GM21423 (cell line): ENCODE data around the gene KRTAP10-10.
"Not testable (repeated sequence)": the region's sequence is repeated elsewhere in the genome, so short reads cannot be mapped to it uniquely, and the experiment has no call there.

ENCODE experiments used
- ATAC-seq: cut with Tn5 transposase; IDR thresholded peaks from one replicate; pipeline ENCODE4 v1.9.1; 2021; ENCODE audit warnings: mild to moderate bottlenecking, moderate library complexity; ENCODE audit not compliant: unreplicated experiment

KRTAP10-10 gene

DNA sequence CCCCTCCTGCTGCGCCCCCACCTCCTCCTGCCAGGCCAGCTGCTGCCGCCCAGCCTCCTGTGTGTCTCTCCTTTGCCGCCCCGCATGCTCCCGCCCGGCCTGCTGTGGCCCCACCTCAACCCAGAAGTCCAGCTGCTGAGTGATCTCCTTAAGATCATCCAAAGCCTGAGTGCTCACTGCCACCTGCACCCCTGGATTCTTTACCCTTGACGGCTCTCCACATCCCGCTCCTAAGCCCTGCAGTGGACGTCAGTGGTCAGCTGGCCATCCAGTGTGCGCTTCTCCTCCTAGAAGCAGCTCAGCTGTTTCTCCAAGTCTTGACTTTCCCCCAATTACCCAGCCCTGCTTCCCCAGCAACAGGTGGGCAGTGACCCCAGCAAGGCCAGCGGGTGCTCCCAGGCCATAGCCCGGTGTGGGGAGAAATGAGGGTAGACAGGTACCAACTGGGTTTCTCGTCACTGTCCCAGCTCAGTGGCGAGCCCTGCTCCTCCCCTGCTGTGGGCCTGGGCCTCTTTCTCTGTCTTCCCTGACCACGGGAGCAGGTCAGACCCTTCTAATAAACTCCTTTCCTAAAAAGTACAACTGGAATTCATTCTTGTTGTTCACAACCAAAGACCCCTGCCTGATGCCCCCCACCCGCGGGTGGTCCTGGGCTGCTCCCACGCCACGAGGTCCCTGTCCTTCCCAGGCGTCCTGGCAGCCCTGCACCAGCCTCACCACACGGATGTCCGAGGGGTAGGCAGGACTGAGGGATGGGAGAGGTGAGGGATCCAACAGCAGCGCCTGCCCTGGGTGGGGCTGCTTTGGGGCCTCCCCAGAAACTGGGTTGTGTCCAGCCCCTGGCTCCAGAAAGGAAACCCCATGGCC, 35.3 kb upstream of the KRTAP10-10 start:
- no peak for ATAC-seq

DNA sequence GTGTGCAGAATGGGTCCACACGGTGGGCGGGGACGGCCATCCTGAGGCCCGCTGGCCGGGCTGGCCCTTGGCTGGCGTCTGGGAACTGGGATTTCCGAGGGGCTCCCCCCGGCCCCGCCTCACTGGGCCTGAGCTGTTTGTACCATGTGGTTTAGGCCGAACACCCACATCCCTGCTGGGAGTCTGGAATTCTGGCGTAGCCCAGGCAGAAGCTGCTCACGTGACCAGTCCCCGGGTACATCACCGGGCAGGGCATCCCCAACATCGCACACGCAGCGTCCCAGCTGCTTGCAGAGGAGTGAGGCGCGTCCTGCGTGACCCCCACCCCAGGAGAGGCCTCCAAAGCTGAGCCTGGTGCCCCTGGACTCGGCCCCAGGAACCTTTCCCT, 34.7 kb upstream of the KRTAP10-10 start:
- no peak for ATAC-seq

DNA sequence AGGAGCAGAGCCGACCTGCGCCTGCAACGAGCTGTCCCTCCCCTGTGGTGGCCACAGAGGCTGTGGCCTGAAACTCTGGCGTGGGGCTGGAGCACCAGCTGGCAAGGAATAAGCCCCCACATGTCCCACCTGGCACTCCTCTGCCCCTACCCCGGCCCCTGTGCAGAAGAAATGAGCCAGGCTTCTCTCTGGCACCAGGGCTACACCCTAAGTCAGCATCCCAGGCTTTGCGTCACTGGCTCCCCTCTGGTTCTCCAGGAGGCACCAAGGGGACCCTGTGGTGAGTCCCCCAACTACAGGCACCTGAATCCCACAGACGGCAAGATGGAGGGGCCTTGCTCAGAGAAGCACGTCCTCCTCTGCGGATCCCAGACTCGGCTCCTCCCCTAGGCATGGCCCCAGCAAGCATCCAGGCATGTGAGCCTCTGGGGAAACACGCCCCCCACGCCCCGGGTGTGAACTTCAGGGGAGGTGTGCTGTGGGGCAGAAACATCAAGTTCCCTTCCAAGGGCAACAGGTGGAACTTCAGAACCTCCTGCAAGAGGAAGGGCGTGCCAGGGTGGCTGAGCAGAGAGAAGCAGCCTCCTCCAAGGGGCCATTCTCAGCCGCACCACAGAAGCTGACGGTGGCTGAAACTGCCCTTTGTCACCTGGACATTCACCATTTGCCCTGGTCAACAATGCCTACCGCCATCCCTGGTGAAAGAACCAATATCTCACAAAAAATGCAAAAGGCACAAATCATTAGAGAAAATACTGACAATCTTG, 33.9 kb upstream of the KRTAP10-10 start:
- no peak for ATAC-seq

DNA sequence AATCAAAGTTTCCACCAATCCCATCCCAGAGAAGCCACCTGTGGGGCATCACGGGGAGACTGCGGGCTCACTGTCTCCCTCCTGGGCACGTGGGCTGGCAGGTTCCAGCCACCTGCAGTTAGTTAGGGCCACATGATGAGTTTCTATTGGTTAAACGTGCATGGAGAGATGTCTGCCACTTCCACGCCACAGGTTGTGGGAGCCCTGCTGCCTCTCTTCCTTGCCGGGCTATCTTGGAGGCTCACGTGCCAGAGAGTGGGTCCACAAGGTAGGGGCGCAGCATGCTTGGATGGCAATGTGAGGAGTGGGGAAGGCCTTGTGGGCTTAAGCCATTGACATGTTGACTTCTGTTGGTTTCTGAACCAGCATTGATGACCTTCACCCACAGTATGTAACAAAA, 33.2 kb upstream of the KRTAP10-10 start:
- ATAC-seq: no peak

DNA sequence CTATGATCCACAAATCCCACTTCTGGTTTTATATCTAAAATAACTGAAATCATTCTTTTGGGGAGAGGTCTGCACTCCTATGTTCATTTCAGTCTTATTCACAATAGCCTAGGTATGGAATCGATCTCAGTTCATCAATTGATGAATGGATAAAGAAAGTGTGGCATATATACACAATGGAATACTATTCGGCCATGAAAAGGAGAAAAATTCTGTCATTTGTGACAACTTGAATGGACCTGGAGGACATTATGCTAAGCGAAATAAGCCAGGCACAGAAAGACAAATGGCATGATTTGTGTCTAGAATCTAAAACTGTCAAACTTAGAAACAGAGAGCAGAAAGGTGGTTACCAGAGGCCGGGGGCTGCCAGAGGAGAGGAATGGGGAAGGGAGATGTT, 30.7 kb upstream of the KRTAP10-10 start:
- no peak for ATAC-seq

DNA sequence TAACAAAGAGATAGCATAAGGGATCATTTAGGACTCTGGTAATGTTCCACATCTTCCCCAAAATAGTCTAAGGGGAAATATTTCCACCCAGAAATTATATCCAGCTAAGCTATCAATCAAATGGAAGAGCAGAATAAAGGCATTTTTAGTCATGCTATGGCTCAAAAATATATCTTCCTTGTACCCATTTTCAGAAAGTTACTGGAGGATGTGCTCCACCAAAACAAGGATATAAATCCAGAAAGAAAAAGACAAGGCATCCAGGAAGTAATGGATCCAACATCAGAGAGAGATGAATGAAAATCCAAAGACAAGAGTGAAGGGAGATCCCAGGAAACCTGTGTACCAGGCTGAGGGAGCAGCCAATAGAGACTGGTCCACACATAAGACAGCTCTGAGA, 28.0 kb upstream of the KRTAP10-10 start:
- no peak for ATAC-seq

DNA sequence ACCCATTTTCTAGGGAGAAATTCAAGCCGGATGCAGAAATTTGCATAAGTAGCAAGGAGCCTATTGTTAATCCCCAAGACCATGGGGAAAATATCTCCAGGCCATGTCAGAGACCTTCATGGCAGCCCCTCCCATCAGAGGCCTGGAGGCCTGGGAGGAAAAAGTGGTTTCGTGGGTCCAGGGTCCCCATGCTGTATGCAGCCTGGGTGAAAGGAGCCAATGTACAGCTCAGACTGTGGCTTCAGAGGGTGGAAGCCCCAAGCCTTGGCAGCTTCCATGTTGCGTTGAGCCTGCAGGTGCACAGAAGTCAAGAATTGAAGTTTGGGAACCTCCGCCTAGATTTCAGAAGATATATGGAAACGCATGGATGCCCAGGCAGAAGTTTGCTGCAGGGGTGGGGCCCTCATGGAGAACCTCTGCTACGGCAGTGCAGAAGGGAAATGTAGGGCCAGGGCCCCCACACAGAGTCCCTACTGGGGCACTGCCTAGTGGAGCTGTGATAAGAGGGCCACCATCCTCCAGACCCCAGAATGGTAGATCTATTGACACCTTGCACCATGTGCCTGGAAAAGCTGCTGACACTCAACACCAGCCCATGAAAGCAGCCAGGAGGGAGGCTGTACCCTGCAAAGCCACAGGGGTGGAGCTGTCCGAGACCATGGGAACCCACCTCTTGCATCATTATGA, 26.9 kb upstream of the KRTAP10-10 start:
- not testable (repeated sequence) for ATAC-seq

DNA sequence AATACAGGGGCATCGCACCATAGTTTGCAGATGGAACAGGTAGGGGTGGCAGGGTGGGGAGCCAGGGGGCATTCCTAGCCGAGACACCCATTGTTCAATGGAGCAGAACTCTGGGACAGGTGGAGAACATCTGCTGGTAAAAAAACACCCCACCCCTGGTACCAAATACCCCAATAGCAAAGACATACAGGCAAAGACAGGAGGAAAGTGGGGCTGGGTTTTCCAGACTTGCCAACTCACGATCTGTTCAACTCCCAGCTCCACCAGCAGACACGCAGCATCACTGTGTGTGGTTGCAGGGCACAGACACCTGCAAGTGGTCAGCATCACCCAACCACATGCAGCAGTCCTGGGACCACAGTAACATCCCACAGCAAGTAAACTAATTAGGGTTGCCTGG, 25.6 kb upstream of the KRTAP10-10 start:
- ATAC-seq: no peak

DNA sequence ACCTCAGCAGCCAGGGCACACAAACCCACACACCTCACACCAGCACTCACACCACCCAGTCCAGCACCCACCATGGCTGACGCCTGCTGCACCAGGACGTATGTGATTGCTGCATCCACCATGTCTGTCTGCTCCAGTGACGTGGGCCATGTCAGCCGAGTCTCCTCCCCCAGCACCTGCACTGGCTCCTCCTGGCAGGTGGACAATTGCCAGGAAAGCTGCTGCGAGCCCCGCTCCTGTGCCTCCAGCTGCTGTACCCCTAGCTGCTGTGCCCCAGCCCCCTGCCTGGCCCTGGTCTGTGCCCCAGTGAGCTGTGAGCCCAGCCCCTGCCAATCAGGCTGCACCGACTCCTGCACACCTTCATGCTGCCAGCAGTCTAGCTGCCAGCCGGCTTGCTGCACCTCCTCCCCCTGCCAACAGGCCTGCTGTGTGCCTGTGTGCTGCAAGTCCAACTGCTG, 25.1 kb upstream of the KRTAP10-10 start, which contains the start of gene KRTAP10-8:
Gene KRTAP10-8, plus strand, starts transcription at position 51 of the 458 bp plus-strand sequence. Its CDS starts 22 bp downstream, at position 73.
- no peak for ATAC-seq

DNA sequence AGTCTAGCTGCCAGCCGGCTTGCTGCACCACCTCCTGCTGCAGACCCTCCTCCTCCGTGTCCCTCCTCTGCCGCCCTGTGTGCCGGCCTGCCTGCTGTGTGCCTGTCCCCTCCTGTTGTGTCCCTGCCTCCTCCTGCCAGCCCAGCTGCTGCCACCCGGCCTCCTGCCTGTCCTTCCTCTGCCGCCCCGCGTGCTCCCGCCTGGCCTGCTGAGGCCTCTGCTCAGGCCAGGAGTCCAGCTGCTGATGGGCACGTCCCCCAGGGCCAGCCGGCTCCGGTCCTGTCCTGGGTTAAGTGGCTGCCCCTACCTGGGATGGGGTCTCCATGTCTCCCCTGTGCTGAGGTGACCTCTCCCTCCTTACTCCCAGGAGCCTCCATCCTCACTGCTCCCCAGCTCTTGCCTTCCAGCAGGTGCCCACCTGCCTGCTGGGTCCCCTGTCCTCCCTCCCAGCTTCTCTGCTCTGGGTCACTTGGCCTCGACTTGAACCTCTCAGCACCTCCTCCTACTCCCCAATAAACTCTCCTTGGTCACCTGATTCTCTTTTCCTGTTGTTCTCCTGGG, 24.4 kb upstream of the KRTAP10-10 start:
- ATAC-seq: no peak

DNA sequence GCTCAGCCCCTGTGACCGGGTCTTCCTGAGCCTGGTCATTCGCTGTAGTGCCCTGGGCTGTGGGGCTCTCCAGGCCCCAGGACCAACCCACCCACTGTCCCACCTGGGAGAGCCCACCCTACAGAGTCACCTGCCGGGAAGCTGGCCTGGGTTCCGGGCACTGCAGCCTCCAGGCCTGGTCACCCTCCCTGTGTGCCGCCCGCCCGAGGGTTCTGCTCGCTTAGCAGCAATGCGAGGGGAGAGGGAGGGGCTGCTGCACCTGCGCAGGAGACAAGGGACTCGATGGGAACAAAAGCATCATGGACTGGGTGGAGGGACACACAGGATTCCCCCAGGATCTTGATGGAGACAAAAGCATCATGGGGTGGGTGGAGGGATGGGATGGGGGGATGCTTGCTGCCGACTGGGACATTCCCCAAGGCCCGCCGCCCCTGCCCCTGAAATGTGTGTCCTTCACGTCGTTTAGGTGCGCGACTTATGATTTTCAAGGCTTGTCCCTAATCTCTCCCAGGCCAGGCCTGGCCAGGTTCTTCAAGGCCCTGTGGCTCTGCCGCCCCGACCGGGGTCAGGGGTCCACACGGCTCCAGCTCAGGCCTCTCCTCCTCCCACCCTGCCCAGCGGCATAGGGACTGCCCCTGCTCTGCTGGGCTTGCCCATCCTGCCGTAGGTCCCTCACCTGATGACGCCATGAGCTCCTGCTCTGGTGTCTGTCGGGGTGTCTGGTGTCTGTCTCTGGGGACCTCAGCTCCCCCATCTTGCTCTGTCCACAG, 23.6 kb upstream of the KRTAP10-10 start:
- ATAC-seq: no peak

DNA sequence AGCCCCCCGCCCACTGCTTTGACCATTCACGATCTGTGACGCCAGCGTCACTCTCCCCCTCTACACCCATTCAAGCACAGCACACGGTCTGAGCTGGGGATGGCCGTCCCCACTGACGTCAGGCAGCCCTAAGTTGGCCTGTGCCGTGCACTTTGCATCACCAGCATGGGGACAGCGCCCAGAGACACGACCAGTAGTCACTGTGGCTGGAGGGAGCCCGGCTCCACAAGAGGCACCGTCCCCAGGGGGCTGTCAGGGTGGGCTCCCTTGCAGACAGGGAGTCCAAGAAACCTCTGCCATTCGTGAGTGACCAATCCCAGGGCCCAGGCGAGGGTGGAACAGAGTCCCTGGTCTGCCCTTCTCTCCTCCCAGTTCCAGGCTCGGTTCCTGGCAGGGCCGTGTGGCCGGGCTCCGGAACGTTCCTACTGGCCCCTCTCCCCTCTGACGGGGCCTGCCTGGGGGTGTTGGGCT, 23.0 kb upstream of the KRTAP10-10 start:
- no peak for ATAC-seq

DNA sequence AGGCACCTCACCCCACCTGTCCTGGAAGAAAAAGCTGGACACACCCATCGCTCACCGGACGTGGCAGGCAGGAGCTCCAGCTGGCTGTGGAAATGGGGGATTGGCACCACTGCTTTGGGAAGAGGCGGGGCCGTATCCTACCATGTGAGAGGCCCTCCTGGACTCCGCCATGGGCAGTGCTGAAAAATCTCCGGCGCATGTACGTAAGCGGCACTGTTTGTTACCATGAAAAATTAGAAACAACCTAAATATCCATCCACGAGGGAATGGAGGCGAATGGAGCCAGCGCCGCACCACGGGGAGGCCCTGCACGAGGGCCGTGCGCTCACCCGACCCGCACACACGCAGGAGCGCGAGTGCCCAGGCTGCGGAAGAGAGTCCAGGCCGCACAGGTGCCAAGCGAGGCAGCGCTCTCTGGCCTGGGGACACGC, 22.2 kb upstream of the KRTAP10-10 start:
- no peak for ATAC-seq

DNA sequence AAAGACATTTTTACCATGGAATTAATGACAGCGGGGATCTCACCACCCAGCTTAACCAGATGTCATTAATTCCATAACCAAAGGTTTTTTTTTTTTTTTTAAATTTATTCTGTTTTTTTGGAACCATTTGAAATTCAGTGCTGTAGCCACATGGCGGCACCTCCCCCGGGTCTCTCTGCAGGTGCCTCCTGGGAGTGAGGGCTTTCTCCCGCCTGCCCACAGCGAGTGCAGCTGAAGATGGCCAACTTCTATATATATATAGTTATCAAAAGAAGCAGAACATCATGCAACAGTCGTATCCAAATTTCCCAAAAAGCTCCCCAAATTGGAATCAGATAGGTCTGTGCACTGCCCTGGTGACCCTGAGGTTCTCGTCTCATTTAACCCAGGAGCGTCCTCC, 21.7 kb upstream of the KRTAP10-10 start:
- no peak for ATAC-seq

DNA sequence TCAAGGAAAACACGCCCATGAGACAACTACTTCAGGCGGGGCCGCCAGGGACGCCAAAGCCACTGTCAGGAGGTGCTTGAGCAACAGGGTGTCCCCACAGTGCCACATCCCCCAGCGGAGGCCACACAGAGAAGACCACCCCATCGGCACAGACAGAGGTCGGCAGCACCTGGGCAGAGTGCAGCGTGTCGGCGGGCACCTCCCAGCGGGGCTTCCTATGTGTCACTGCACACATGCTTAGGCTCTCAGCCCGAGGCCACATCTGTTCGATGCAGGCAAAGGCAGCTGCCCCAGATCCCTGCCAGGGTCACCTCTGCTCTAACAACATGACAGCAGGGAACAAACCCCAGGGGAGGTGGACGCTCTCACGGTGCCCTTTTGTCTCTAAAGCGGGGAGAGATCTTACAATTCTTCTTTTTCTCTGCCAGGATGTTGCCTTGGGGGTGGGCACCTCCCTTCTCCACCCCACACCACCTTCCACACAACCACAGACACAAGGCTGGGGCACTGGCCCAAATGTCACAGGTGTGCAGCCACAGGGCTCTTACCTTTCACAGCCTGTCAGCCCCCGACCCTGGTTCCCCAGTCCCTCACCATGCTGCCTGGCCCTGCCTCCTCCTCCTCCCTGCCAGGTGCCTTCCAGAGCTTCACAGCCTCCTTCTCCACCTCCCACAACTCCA, 21.1 kb upstream of the KRTAP10-10 start:
- ATAC-seq: no peak

DNA sequence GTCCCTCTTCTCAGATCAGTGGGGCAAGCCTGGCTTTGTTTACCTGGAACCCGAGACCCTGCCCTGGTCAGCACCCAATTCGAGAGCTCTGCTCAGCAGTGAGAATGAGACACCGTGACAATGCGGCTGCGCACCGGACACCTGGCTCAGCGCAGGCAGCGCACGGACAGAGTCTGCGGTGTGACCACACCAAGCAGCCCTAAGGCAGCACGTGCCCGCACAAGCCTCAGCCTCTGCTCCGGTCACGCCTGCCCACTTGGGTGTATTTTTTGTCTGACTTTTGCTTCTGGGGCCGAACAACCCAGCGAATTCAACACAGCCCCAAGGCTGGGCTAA, 20.6 kb upstream of the KRTAP10-10 start:
- ATAC-seq: no peak

DNA sequence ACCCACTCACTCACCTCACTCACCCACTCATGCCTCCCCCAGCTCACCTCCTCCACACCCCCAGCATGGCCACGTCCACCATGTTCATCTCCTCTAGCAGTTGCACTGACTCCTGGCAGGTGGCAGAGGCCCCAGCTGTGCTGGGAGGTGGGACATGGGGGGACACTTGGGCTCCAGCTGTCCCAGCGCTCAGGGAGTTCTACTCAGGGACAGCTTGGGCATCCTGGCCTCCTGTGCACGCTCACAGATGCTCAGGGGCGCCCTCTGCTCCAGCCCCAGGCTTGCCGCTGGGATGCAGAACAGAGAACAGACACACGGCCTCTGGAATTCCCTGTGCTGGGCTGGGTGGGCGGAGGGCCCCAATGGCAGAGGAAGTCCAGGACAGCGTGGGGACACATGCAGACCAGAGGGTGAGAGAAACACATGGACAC, 20.1 kb upstream of the KRTAP10-10 start:
- ATAC-seq: no peak

DNA sequence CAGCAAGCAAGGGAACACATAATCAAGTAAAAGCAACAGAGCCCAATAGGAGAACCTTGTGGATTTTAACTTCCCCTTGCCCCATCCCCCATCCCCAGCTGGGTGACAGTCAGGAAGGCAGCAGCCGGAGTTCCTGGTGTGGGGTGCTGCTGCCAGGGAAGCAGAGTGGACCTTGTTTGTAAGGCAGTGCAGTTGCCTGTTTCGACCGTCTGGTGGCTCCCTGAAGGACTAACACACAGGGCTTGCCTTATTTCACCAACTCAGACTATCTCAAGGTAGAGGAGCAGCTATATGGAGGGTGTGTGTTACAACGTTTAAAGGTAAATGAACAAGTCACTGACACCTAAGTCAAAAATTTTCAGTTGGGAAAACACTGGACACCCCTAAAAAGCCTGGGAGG, 18.7 kb upstream of the KRTAP10-10 start:
- ATAC-seq: no peak

DNA sequence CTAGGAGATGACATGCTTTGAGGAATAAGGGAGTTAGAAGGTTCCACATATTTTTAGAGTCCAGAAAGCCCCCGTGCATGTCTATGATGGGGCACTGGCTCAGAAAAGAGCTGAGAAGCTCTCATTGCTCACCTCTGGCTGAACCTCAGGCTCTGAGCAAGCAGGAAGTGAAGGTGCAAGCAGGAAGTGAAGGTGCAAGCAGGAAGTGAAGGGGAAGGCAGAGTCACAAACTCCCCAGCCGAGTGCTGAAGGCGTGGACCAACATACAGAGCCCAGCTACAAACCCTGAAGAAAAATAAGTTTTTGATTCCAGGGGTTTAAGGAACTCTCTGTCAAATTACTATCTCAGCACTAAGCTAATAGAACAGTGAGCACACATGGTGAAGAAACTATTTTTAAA, 18.2 kb upstream of the KRTAP10-10 start:
- no peak for ATAC-seq

DNA sequence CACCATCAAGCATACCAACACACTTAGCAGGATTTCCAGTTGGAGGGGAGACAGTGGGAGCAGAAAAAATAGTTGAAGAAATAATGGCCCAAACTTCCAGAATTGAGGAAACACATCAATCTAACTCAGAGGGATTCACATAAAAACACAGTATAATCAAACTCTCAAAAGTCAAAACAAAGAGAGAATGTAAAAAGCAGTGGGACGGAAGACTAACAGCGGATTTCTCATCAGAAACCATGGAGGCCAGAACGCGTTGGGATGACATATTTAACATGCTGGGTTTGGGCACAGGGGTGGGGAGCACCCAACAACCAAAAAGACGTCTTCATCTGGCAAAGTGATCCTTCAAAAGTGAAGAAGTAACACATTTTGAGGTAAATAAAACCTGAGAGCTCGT, 17.3 kb upstream of the KRTAP10-10 start:
- ATAC-seq: no peak
